GM10266 (cell line): ENCODE results near the gene PHB1.

Source experiments
- DNase-seq: peaks from one replicate; pipeline ENCODE4 v3.0.0; 2012; ENCODE audit errors: extremely low spot score
- CTCF ChIP-seq: IDR thresholded peaks from 2 replicates; pipeline ENCODE4 v1.5.1; 2012; ENCODE audit warnings: mild to moderate bottlenecking, low read depth; ENCODE audit not compliant: control insufficient read depth, insufficient read depth; ENCODE audit errors: missing control alignments

Gene PHB1

GRCh38 chr17:49414622-49415350 is at the start of gene PHB1:
Gene PHB1, minus strand, starts transcription at chr17:49414882. Its CDS starts 1,618 bp downstream, at chr17:49413264.
- TF ChIP-seq CTCF: no peak
- DNase-seq: peak; percentile 97

- no peak for DNase-seq
- no peak for TF ChIP-seq CTCF
These were observed 49.4 kb upstream of the PHB1 start for GRCh38 chr17:49464049-49464448.

- no peak for DNase-seq
- TF ChIP-seq CTCF: no peak
These were observed 46.9 kb upstream of the PHB1 start for GRCh38 chr17:49461580-49461979.

GRCh38 chr17:49460401-49460800 is 45.7 kb upstream of the PHB1 start:
- no peak for TF ChIP-seq CTCF
- DNase-seq: no peak

- no peak for TF ChIP-seq CTCF
- no peak for DNase-seq
These were observed 44.8 kb upstream of the PHB1 start for GRCh38 chr17:49459401-49459984.

- no peak for TF ChIP-seq CTCF
- DNase-seq: no peak
These were observed 43.2 kb upstream of the PHB1 start for GRCh38 chr17:49457564-49458535.
